ENCODE results near the gene POU3F3.

Gene POU3F3

GRCh38 chr2:104840893-104841585 is 12.9 kb upstream of the POU3F3 start:
- Histone ChIP-seq H3K36me3 (ENCODE audit: control insufficient read depth, insufficient read depth, low read length) (no peaks in the 10 kb centered on the region), H3K9me3 (ENCODE audit: control insufficient read depth, low read length) (no peaks in the 10 kb centered on the region), H3K4me1 (no peaks in the 10 kb centered on the region), H3K79me2 (no peaks in the 10 kb centered on the region), H3K27ac (no peak overlapping the region), H3K9ac (no peak overlapping the region), H3K4me2 (ENCODE audit: low read length) (no peak overlapping the region), H3K27me3 (ENCODE audit: control insufficient read depth, insufficient read depth, low read length) (peaks cover 11% of the 10 kb centered on the region), H2AFZ (no peak overlapping the region), H3K4me3 (ENCODE audit: low read depth, low read length) (no peak overlapping the region)
- no peak for TF ChIP-seq CTCF (IDR thresholded peaks at IDR 0.05)

- H3K9ac ChIP-seq = no peak overlapping the region
- H3K4me3 ChIP-seq (ENCODE audit: low read depth, low read length) = no peak overlapping the region
- H2AFZ ChIP-seq = no peak overlapping the region
- no peak overlapping the region for H3K27ac ChIP-seq
- H3K4me2 ChIP-seq (ENCODE audit: low read length) = no peak overlapping the region
- no peaks in the 10 kb centered on the region for H3K9me3 ChIP-seq (ENCODE audit: control insufficient read depth, low read length)
- no peak for TF ChIP-seq CTCF (IDR thresholded peaks at IDR 0.05)
- H3K79me2 ChIP-seq = no peaks in the 10 kb centered on the region
- H3K27me3 ChIP-seq (ENCODE audit: control insufficient read depth, insufficient read depth, low read length) = peaks cover 11% of the 10 kb centered on the region
- no peaks in the 10 kb centered on the region for H3K36me3 ChIP-seq (ENCODE audit: control insufficient read depth, insufficient read depth, low read length)
- H3K4me1 ChIP-seq = no peaks in the 10 kb centered on the region
Observed at GRCh38 chr2:104841744-104842143, 12.2 kb upstream of the POU3F3 start.

- Histone ChIP-seq H2AFZ (no peak overlapping the region), H3K27ac (no peak overlapping the region), H3K9ac (no peak overlapping the region), H3K9me3 (ENCODE audit: control insufficient read depth, low read length) (no peaks in the 10 kb centered on the region), H3K36me3 (ENCODE audit: control insufficient read depth, insufficient read depth, low read length) (no peaks in the 10 kb centered on the region), H3K4me3 (ENCODE audit: low read depth, low read length) (no peak overlapping the region), H3K79me2 (no peaks in the 10 kb centered on the region), H3K27me3 (ENCODE audit: control insufficient read depth, insufficient read depth, low read length) (peaks cover 11% of the 10 kb centered on the region), H3K4me2 (ENCODE audit: low read length) (no peak overlapping the region), H3K4me1 (no peaks in the 10 kb centered on the region)
- TF ChIP-seq CTCF (IDR thresholded peaks at IDR 0.05) = no peak
Observed at GRCh38 chr2:104844807-104845551, 8.9 kb upstream of the POU3F3 start.

GRCh38 chr2:104845552-104845931 is 8.4 kb upstream of the POU3F3 start:
- no peak overlapping the region for H3K4me2 ChIP-seq (ENCODE audit: low read length)
- no peaks in the 10 kb centered on the region for H3K9me3 ChIP-seq (ENCODE audit: control insufficient read depth, low read length)
- no peak overlapping the region for H3K9ac ChIP-seq
- peaks cover 11% of the 10 kb centered on the region for H3K27me3 ChIP-seq (ENCODE audit: control insufficient read depth, insufficient read depth, low read length)
- TF ChIP-seq CTCF (IDR thresholded peaks at IDR 0.05) = no peak
- no peaks in the 10 kb centered on the region for H3K79me2 ChIP-seq
- H3K36me3 ChIP-seq (ENCODE audit: control insufficient read depth, insufficient read depth, low read length) = no peaks in the 10 kb centered on the region
- no peak overlapping the region for H2AFZ ChIP-seq
- no peak overlapping the region for H3K4me3 ChIP-seq (ENCODE audit: low read depth, low read length)
- H3K27ac ChIP-seq = no peak overlapping the region
- no peaks in the 10 kb centered on the region for H3K4me1 ChIP-seq

All from parathyroid adenoma (tissue), 2 donors.